Measurements from ENCODE around the gene MCF2L2.

Gene MCF2L2

GRCh38 chr3:183142199-183142598 lies 286.2 kb downstream of the MCF2L2 start:
- no peak for DNase-seq (ENCODE audit: extremely low read depth in 1 of 2, low read depth in 1 of 2)

- DNase-seq (ENCODE audit: extremely low read depth in 1 of 2, low read depth in 1 of 2) = no peak
Observed at GRCh38 chr3:183134844-183135243, 293.6 kb downstream of the MCF2L2 start.

GRCh38 chr3:183132409-183132808 lies 296.0 kb downstream of the MCF2L2 start:
- DNase-seq (ENCODE audit: extremely low read depth in 1 of 2, low read depth in 1 of 2) = no peak

- no peak for DNase-seq (ENCODE audit: extremely low read depth in 1 of 2, low read depth in 1 of 2)
Observed at GRCh38 chr3:183131735-183132134, 296.7 kb downstream of the MCF2L2 start.

- DNase-seq (ENCODE audit: extremely low read depth in 1 of 2, low read depth in 1 of 2) = no peak
Observed at GRCh38 chr3:183131186-183131725, 297.2 kb downstream of the MCF2L2 start.

- no peak for DNase-seq (ENCODE audit: extremely low read depth in 1 of 2, low read depth in 1 of 2)
Observed at GRCh38 chr3:183129243-183129642, 299.2 kb downstream of the MCF2L2 start.

GRCh38 chr3:183128709-183129108 lies 299.7 kb downstream of the MCF2L2 start:
- no peak for DNase-seq (ENCODE audit: extremely low read depth in 1 of 2, low read depth in 1 of 2)

All from activated CD8-positive, alpha-beta memory T cell treated with anti-CD3 and anti-CD28 coated beads for 1 hour (primary cell).